GM18861 (cell line): ENCODE data around the gene ZNF384.
A peak's percentile ranks its signal among the peaks of the same experiment; 100 is the strongest.

Source experiments
- ATAC-seq: cut with Tn5 transposase; IDR thresholded peaks from one replicate; pipeline ENCODE4 v1.9.1; 2021; ENCODE audit not compliant: unreplicated experiment

Gene ZNF384

GRCh38 chr12:6699259-6699988 lies 10.2 kb upstream of the ZNF384 start:
- ATAC-seq = no peak

- ATAC-seq = no peak
Measured at GRCh38 chr12:6698352-6699046, 9.3 kb upstream of the ZNF384 start.

- no peak for ATAC-seq
Measured at GRCh38 chr12:6697584-6698351, 8.6 kb upstream of the ZNF384 start.

DNA sequence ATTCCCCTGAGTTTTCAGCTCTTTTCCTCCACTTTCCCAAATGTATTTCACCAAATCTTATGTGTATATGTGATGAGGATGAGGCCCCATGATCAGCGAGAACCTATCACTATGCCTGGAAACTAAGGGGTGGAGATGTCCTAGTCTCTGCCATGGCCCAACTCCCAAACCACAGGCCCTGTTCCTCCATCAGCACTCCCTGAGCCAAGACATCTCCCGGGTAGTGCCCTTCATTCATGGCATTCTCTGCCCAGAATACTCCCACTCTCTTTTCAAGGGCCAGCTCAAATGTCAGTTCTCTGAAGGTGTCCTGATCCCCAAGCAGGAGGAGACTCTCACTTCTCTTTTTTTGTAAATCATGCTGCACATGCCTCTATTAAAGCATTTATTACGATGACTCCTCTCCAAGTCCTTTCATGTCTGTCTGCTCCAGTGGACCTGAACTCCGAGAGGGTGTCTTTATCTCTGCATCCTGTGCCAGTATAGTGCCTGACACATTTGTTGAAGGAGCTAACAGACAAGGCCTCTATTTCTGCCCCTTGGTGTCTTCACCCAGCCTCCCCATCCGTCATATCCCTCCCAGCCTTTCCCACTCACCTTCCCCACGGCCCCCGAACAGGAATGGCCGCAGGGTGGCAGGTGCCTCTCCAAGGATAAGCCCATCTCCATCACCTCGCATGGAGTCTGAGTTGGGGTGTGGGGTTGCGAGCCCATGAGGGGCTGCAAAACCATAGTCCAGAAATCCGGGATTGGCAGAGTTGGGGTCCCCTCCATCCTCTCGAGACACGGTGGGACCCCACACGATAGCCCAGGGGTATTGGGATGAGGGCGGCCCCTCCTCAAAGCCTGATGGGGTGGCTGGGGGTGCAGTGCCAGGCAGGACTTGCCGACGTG lies 7.8 kb upstream of the ZNF384 start:
- no peak for ATAC-seq

GRCh38 chr12:6695313-6696045 lies 6.3 kb upstream of the ZNF384 start:
- no peak for ATAC-seq

DNA sequence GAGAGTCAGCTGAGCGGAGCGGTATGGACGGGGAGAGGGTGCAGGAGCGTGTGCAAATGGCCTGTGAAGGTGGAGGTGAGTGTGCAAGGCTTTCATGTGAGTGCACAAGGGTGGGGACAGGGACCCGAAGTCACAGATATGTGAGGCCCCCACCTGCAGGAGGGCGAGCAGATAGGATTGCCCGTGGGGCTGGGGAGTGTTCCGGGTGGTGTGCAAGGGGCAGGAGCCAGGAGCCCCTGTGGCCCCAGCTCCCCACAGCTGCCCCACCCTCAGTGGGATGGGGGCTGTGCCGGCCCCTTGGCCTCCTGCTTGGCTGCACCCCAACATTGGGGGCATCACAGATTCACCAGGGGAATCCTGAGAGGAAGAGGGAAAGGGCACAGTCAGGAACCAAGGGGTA lies 5.5 kb upstream of the ZNF384 start:
- no peak for ATAC-seq

GRCh38 chr12:6693832-6694355 lies 4.7 kb upstream of the ZNF384 start:
- ATAC-seq = no peak

DNA sequence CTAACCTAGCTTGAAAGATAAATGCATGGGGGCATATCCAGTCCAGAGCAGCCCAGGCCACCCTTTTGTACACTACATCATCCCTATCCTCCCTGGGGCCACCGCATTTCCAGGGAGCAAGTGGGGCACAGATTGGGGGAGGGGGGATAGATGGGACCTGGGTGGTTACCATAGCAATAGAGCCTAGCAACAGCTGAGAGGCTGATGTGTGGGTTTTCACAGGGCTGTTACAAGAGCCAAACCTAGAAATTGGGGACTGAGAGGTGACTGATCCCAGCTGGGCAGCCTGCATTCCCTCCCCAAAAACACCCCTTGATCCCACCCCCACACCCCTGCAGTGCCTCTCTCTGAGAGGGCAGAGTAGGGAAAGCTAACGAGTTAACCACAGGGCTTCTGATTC lies 3.7 kb upstream of the ZNF384 start:
- no peak for ATAC-seq

GRCh38 chr12:6691473-6691872 lies 2.3 kb upstream of the ZNF384 start:
- ATAC-seq = no peak

DNA sequence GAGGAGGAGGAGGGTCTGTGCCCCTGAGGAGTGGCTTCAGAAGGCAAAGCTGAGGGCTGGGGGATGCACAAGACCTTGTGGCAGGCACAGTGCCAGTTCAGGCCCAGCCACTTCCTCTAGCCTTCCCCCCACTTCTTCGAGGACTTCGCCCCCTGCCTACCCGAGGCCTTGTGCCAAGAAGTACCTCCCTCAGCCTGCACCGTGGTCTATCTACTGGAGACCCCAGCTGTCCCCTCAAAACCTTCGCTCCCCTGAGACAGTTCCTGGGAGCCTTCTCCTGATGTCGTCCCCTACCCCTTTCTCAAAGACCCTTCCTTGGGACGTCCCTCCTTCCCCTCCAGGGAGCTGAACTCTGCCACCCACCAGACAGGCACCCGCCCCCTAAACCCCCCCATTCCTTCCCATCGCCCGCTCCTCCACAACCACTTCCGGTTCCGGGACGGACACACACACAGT lies 604 bp downstream of the ZNF384 start:
- peak; percentile 12 for ATAC-seq

GRCh38 chr12:6685814-6686213 lies 3.4 kb downstream of the ZNF384 start:
- ATAC-seq = no peak

- no peak for ATAC-seq
Measured at GRCh38 chr12:6684609-6685008, 4.6 kb downstream of the ZNF384 start.

DNA sequence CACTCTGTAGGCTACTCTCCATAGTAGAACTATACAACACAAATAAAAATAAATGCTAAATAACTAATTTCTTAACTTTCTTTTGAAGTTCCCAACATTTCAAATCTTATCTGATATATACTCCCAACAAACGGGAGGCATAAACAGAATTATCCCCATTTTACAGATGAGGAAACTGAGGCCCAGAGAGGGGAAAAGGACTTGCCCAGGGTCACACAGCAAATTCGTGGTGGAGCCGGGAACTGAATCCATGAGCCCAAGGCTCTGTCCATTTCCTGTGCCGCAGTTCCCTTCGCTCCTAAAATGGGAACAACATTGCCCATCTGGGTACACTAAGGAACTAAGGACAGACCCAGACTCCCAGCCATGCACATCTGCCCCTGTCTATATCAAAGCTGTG lies 12.2 kb downstream of the ZNF384 start:
- ATAC-seq = no peak

- no peak for ATAC-seq
Measured at GRCh38 chr12:6672143-6672542, 17.0 kb downstream of the ZNF384 start.

- no peak for ATAC-seq
Measured at GRCh38 chr12:6667559-6668210, 21.5 kb downstream of the ZNF384 start.

DNA sequence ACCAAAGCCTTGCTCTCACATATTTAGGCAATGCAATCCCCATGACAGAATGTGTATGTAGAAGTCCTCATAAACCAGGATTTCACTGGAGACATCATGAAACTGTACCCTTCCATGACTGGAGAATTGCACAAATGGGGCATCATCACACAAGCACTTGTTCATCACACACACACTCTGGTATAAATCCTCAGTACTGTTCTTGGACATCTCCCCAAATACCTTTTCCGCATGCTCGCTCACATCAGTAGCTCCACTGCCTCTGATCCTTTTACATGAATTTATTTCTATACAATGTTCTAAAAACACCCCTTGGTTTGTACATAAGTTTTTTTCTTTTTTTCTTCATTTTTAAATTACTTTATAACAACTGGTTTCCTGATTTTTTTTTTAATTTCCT lies 23.0 kb downstream of the ZNF384 start:
- no peak for ATAC-seq

DNA sequence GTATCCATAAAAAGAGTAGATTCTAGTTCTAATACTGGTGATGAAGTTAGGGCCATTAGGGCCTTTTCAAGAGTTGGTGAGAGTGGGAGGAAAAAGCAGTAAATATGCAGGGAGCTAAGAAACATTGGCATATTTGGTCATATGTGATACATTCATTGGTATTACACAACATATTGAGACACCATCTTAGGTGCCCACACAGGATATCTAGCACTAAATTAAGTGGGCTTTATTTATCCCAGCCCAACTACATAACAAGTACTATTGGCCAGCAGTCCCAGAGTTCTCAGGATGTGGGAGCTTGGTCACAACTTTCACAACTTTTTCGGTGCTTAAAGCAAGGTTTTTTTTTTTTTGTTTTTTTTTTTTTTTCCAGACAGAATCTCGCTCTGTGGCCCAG lies 24.3 kb downstream of the ZNF384 start:
- no peak for ATAC-seq

GRCh38 chr12:6662906-6663742 lies 26.1 kb downstream of the ZNF384 start, which contains the start of gene ING4:
ING4 (minus strand) TSS chr12:6663119; CDS start chr12:6663101, 18 bp downstream.
- ATAC-seq = peak; percentile 92

- no peak for ATAC-seq
Measured at GRCh38 chr12:6662602-6662905, 26.6 kb downstream of the ZNF384 start.
